ENCODE data around the gene CDK17.

Gene CDK17

GRCh38 chr12:96230646-96231045, 169.6 kb downstream of the CDK17 start:
- Histone ChIP-seq H2AFZ (ENCODE audit: low read length) (no peak overlapping the region), H4K20me1 (ENCODE audit: insufficient read depth, low read length, poor library complexity, severe bottlenecking) (peaks cover 15% of the 10 kb centered on the region), H3K79me2 (ENCODE audit: insufficient read depth, low read length) (peaks cover 58% of the 10 kb centered on the region), H3K4me2 (ENCODE audit: low read depth, low read length, poor library complexity, severe bottlenecking) (no peak overlapping the region), H3K27me3 (ENCODE audit: insufficient read depth, low read length, poor library complexity, severe bottlenecking) (no peaks in the 10 kb centered on the region), H3K4me1 (ENCODE audit: insufficient read depth, low read length, poor library complexity, severe bottlenecking) (no peaks in the 10 kb centered on the region), H3K9ac (ENCODE audit: low read depth, low read length, poor library complexity, severe bottlenecking) (no peak overlapping the region), H3K9me2 (replicated peaks; ENCODE audit: low read depth, low read length) (no peaks in the 10 kb centered on the region), H3K36me3 (ENCODE audit: insufficient read depth, low read length) (peaks cover 55% of the 10 kb centered on the region; the same call in 1 of the 2 replicates), H3K9me3 (ENCODE audit: insufficient read depth, low read depth, low read length) (no peaks in the 10 kb centered on the region), H3K4me3 (ENCODE audit: low read length, poor library complexity, severe bottlenecking) (no peak overlapping the region), H3F3A (ENCODE audit: low read depth) (no peaks in the 10 kb centered on the region)
- TF ChIP-seq, protein P1, sequence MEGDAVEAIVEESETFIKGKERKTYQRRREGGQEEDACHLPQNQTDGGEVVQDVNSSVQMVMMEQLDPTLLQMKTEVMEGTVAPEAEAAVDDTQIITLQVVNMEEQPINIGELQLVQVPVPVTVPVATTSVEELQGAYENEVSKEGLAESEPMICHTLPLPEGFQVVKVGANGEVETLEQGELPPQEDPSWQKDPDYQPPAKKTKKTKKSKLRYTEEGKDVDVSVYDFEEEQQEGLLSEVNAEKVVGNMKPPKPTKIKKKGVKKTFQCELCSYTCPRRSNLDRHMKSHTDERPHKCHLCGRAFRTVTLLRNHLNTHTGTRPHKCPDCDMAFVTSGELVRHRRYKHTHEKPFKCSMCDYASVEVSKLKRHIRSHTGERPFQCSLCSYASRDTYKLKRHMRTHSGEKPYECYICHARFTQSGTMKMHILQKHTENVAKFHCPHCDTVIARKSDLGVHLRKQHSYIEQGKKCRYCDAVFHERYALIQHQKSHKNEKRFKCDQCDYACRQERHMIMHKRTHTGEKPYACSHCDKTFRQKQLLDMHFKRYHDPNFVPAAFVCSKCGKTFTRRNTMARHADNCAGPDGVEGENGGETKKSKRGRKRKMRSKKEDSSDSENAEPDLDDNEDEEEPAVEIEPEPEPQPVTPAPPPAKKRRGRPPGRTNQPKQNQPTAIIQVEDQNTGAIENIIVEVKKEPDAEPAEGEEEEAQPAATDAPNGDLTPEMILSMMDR (conservative IDR thresholded peaks at IDR 0.05; ENCODE audit: low read length), result no peak
- TF ChIP-seq EZH2phosphoT487 (IDR thresholded peaks at IDR 0.05; ENCODE audit: borderline replicate concordance), result no peak

DNA sequence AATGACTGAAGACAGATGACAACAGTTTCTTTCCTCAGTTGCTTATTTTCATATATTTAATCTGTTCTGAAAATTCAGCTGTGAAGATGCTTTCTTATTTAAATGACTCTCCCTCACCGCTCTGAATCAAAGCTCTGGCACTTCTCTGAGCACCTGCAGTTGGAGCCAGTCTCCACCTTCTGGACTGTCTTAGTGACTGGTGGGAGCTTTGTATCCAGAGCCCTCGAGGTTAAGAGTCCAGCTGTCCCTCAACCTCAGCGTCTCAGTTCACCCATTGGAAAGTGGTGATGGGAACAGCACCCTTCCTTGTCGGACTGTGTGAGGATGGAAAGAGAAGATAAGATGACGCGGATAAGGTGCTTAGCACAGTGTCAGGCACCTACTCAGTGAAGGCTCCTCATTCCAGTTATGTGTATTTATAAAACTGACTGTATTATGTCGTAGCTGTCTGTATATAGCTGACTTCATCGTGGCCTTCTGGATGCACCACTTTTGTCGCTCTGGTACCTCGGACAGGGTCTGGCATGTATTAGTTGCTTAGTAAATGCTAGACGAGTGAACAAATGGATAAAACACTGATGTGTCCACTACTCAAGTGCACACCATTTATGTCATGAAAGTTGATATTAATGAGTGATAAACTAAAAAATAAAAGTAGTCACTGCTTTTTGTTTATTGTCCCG, 171.5 kb downstream of the CDK17 start:
- no peak overlapping the region for H3K9ac ChIP-seq (ENCODE audit: low read depth, low read length, poor library complexity, severe bottlenecking)
- no peaks in the 10 kb centered on the region for H3K27me3 ChIP-seq (ENCODE audit: insufficient read depth, low read length, poor library complexity, severe bottlenecking)
- H3K79me2 ChIP-seq (ENCODE audit: insufficient read depth, low read length), result peaks cover 42% of the 10 kb centered on the region; the same call in 1 of the 2 replicates
- TF ChIP-seq EZH2phosphoT487 (IDR thresholded peaks at IDR 0.05; ENCODE audit: borderline replicate concordance), result no peak
- TF ChIP-seq, protein P1 (conservative IDR thresholded peaks at IDR 0.05; ENCODE audit: low read length), result no peak
- H3K9me3 ChIP-seq (ENCODE audit: insufficient read depth, low read depth, low read length), result no peaks in the 10 kb centered on the region
- H3K4me2 ChIP-seq (ENCODE audit: low read depth, low read length, poor library complexity, severe bottlenecking), result no peak overlapping the region
- H3K4me1 ChIP-seq (ENCODE audit: insufficient read depth, low read length, poor library complexity, severe bottlenecking), result no peaks in the 10 kb centered on the region
- no peaks in the 10 kb centered on the region for H3K9me2 ChIP-seq (replicated peaks; ENCODE audit: low read depth, low read length)
- no peak overlapping the region for H2AFZ ChIP-seq (ENCODE audit: low read length)
- no peak overlapping the region for H3K4me3 ChIP-seq (ENCODE audit: low read length, poor library complexity, severe bottlenecking)
- peaks cover 15% of the 10 kb centered on the region for H4K20me1 ChIP-seq (ENCODE audit: insufficient read depth, low read length, poor library complexity, severe bottlenecking)
- H3K36me3 ChIP-seq (ENCODE audit: insufficient read depth, low read length), result peaks cover 67% of the 10 kb centered on the region; the same call in 1 of the 2 replicates
- no peaks in the 10 kb centered on the region for H3F3A ChIP-seq (ENCODE audit: low read depth)
